Keratinocyte (primary cell): ENCODE measurements around the gene TMBIM6.

ENCODE experiments used
- EZH2 ChIP-seq: IDR thresholded peaks from one replicate; pipeline ENCODE4 v1.6.1; 2012; ENCODE audit warnings: inconsistent platforms, mild to moderate bottlenecking, low read length, moderate library complexity
- TF ChIP-seq, protein P1 (sequence below), 3 experiments: IDR thresholded peaks in 1 of 3; conservative IDR thresholded peaks in 1 of 3; optimal IDR thresholded peaks in 1 of 3; 2 replicates in 2 of 3; 3 replicates in 1 of 3; pipeline versions ENCODE3 to v1.5.1; 2011; ENCODE audit warnings: low read length in 3 of 3, mild to moderate bottlenecking in 3 of 3, moderate library complexity in 2 of 3, control low read depth in 1 of 3, inconsistent platforms in 1 of 3; ENCODE audit not compliant: insufficient read depth in 2 of 3; ENCODE audit errors: extremely low read depth in 1 of 3

DNA sequence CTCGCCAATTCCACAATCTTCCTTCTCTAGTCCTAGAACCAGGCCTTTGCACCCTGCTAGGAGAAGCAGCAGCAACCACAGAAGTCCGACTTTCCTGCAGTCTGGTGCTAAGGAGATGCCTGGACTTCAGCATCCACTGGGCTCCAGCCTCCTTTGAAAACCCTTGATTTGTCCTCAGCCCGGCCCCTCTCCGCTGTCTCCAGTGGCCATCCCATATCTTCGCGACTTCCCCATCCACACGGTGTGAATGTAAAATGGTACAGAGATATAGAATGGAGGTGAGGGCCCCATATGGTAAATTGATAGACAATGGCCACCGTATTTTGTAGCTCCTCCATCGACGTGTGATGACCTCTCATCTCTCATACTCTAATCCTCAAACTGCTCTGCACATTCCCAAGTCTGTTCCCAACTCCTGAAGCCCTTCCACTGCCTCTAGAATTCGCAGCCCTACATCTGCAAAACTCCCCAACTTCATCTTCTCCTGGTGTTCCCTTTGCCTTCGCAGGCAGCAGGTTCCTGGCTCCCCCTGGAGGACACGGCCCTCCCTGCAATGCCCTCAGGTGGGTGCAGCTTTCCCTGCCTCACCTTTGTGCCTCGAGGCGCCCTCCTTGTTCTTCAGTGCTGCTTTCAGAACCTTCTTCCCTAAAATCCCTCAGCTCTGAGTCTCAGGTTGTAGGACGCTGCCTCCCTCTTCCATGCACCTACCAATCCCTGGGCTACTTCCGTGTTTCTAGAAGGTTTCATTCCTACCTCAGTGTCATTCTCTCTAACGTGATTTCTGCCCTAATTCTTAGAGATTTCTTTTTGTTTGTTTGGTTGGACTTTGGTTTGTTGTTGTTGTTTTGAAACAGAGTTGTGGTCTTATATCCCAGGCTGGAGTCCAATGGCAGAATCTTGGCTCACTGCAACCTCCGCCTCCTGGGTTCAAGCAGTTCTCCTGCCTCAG is 36.7 kb downstream of the TMBIM6 start:
- no peak for TF ChIP-seq EZH2
- TF ChIP-seq, protein P1, sequence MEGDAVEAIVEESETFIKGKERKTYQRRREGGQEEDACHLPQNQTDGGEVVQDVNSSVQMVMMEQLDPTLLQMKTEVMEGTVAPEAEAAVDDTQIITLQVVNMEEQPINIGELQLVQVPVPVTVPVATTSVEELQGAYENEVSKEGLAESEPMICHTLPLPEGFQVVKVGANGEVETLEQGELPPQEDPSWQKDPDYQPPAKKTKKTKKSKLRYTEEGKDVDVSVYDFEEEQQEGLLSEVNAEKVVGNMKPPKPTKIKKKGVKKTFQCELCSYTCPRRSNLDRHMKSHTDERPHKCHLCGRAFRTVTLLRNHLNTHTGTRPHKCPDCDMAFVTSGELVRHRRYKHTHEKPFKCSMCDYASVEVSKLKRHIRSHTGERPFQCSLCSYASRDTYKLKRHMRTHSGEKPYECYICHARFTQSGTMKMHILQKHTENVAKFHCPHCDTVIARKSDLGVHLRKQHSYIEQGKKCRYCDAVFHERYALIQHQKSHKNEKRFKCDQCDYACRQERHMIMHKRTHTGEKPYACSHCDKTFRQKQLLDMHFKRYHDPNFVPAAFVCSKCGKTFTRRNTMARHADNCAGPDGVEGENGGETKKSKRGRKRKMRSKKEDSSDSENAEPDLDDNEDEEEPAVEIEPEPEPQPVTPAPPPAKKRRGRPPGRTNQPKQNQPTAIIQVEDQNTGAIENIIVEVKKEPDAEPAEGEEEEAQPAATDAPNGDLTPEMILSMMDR (optimal IDR thresholded peaks at IDR 0.05 in 1 of 3, IDR thresholded peaks at IDR 0.05 in 1 of 3, conservative IDR thresholded peaks at IDR 0.05 in 1 of 3; ENCODE audit: extremely low read depth in 1 of 3, insufficient read depth in 2 of 3, low read length in 3 of 3): peak; percentile 94 to 96 (median 96)
